A673 (cell line): ENCODE data around the gene NTNG1. TPM values are rescaled to one million over a fixed set of nuclear protein-coding genes. Genes with fewer than 3 reads are reported as not detected.

ENCODE experiments used
- BruUV-seq: library from RNA; stranded (reverse); fragments of 400-500 nt; replicated peaks from 2 replicates; lab custom pipeline; 2021; lab: Mats Ljungman, UMichigan
- CTCF ChIA-PET: fragments of 300-600 bp; sonication (Branson Sonifier 250); formaldehyde crosslinking; loops from one replicate; lab custom pipeline; 2022; ENCODE audit warnings: antibody characterized with exemption; lab: Charles Lee
- POLR2A ChIA-PET: fragments of 300-600 bp; sonication (Branson Sonifier 250); formaldehyde crosslinking; loops from one replicate; lab custom pipeline; 2022; ENCODE audit warnings: antibody characterized with exemption; ENCODE audit not compliant: low non-redundant PET; lab: Charles Lee
- DNase-seq: peaks from one replicate; pipeline ENCODE4 v3.0.0-alpha.2; 2015; ENCODE audit warnings: low spot score
- H3K27ac ChIP-seq: fragments of 200-600 bp; sonication (generic); 2 replicates; pipeline ENCODE4 v1.5.1; 2016; ENCODE audit warnings: mixed run types, low read depth, mild to moderate bottlenecking, mixed read lengths, antibody characterized with exemption, low read length; ENCODE audit not compliant: poor library complexity, severe bottlenecking
- H3K27me3 ChIP-seq: fragments of 200-600 bp; sonication (generic); replicated peaks from 2 replicates; pipeline ENCODE4 v1.6.1; 2017; ENCODE audit warnings: mixed run types, low read depth, mild to moderate bottlenecking, mixed read lengths, antibody characterized with exemption, low read length; ENCODE audit not compliant: insufficient read depth, poor library complexity
- H3K36me3 ChIP-seq: fragments of 200-600 bp; sonication (generic); 2 replicates; pipeline ENCODE4 v1.6.1; 2016; ENCODE audit warnings: mixed run types, mild to moderate bottlenecking, mixed read lengths, antibody characterized with exemption, low read length; ENCODE audit not compliant: insufficient read depth, poor library complexity, severe bottlenecking
- H3K4me1 ChIP-seq: fragments of 200-600 bp; sonication (generic); 2 replicates; pipeline ENCODE4 v1.6.1; 2017; ENCODE audit warnings: mixed run types, mild to moderate bottlenecking, mixed read lengths, antibody characterized with exemption, low read length; ENCODE audit not compliant: insufficient read depth, poor library complexity, severe bottlenecking
- H3K4me3 ChIP-seq: fragments of 200-600 bp; sonication (generic); 2 replicates; pipeline ENCODE4 v1.5.1; 2016; ENCODE audit warnings: low read depth, mixed run types, mild to moderate bottlenecking, mixed read lengths, low read length; ENCODE audit not compliant: poor library complexity, severe bottlenecking
- H3K9me3 ChIP-seq: fragments of 200-600 bp; sonication (generic); 2 replicates; pipeline ENCODE4 v1.6.1; 2016; ENCODE audit warnings: mixed run types, low read depth, mild to moderate bottlenecking, mixed read lengths, antibody characterized with exemption, low read length; ENCODE audit not compliant: poor library complexity, severe bottlenecking
- CTCF ChIP-seq: fragments of 300-800, 200-600 bp; sonication (generic); conservative IDR thresholded peaks from 2 replicates; pipeline ENCODE4 v1.5.1; 2017; ENCODE audit warnings: low read depth, mild to moderate bottlenecking, antibody characterized with exemption, low read length, moderate library complexity, mixed read lengths
- EZH2 ChIP-seq: fragments of 200-600 bp; sonication (generic); IDR thresholded peaks from 2 replicates; pipeline ENCODE4 v1.6.1; 2017; ENCODE audit warnings: borderline replicate concordance, low read depth, mild to moderate bottlenecking, mixed read lengths, antibody characterized with exemption, low read length; ENCODE audit not compliant: poor library complexity, severe bottlenecking
- intact Hi-C: fragments of 100-400 bp; cut with micrococcal nuclease; formaldehyde crosslinking; loops from one replicate; pipeline ENCODE4 v1.10.0; 2022; ENCODE audit not compliant: unreplicated experiment
- total RNA-seq: library from RNA; stranded (reverse); gene quantifications from 2 replicates; pipeline ENCODE4 v1.2.3, GENCODE V29; 2021

NTNG1 gene
- total RNA-seq, 1 experiment from 2014 or later = 91.5 TPM

GRCh38 chr1:107124694-107125093 is 16.1 kb upstream of the NTNG1 start:
- peak; percentile 25 for DNase-seq
- Histone ChIP-seq H3K4me3 (no peak overlapping the region), H3K4me1 (no peaks in the 10 kb centered on the region), H3K36me3 (no peaks in the 10 kb centered on the region), H3K27me3 (no peaks in the 10 kb centered on the region), H3K27ac (no peak overlapping the region), H3K9me3 (no peaks in the 10 kb centered on the region)
- intact Hi-C loops = no loop called here
- CTCF ChIA-PET = no interaction called here
- BruUV-seq = no TSS peak
- POLR2A ChIA-PET = no interaction called here
- TF ChIP-seq CTCF (no peak), EZH2 (no peak)

- intact Hi-C loops = no loop called here
- no peaks in the 10 kb centered on the region for H3K4me1 ChIP-seq
- H3K27ac ChIP-seq = no peak overlapping the region
- CTCF ChIA-PET = interaction anchor here (0.6 kb wide), 1 partner anchor 299 kb away, joined by 3 read pairs; no protein-coding TSS in a partner anchor
- TF ChIP-seq EZH2 (no peak), CTCF (no peak)
- no peak overlapping the region for H3K4me3 ChIP-seq
- no TSS peak for BruUV-seq
- no peaks in the 10 kb centered on the region for H3K9me3 ChIP-seq
- H3K36me3 ChIP-seq = no peaks in the 10 kb centered on the region
- no peaks in the 10 kb centered on the region for H3K27me3 ChIP-seq
- POLR2A ChIA-PET = no interaction called here
- no peak for DNase-seq
Observed at GRCh38 chr1:107132195-107132594, 8.6 kb upstream of the NTNG1 start.

GRCh38 chr1:107132780-107133179 is 8.1 kb upstream of the NTNG1 start:
- H3K4me1 ChIP-seq = no peaks in the 10 kb centered on the region
- intact Hi-C loops = no loop called here
- no peak overlapping the region for H3K27ac ChIP-seq
- H3K36me3 ChIP-seq = no peaks in the 10 kb centered on the region
- no TSS peak for BruUV-seq
- no peak for DNase-seq
- POLR2A ChIA-PET = interaction anchor here (0.6 kb wide), 1 partner anchor 10 kb away, joined by 3 read pairs; no protein-coding TSS in a partner anchor
- no peak for TF ChIP-seq CTCF
- no peak for TF ChIP-seq EZH2
- H3K27me3 ChIP-seq = no peaks in the 10 kb centered on the region
- no peaks in the 10 kb centered on the region for H3K9me3 ChIP-seq
- no peak overlapping the region for H3K4me3 ChIP-seq
- CTCF ChIA-PET = no interaction called here
